DMS 273 (cell line): ENCODE measurements around the gene RFX8.

Experiments used
- DNase-seq: peaks from one replicate; lab custom pipeline; 2025; ENCODE audit not compliant: unreplicated experiment; lab: John Stamatoyannopoulos, UW

Gene RFX8

GRCh38 chr2:101412092-101412694, 62.7 kb downstream of the RFX8 start:
- DNase-seq, result no peak

GRCh38 chr2:101410746-101411145, 64.2 kb downstream of the RFX8 start:
- no peak for DNase-seq

- no peak for DNase-seq
Measured at GRCh38 chr2:101410114-101410513, 64.8 kb downstream of the RFX8 start.

- no peak for DNase-seq
Measured at GRCh38 chr2:101409699-101410098, 65.2 kb downstream of the RFX8 start.

- DNase-seq, result no peak
Measured at GRCh38 chr2:101408925-101409324, 66.0 kb downstream of the RFX8 start.

GRCh38 chr2:101405351-101405899, 69.5 kb downstream of the RFX8 start:
- no peak for DNase-seq

GRCh38 chr2:101403745-101404144, 71.2 kb downstream of the RFX8 start:
- DNase-seq, result no peak

- no peak for DNase-seq
Measured at GRCh38 chr2:101402630-101403029, 72.3 kb downstream of the RFX8 start.

GRCh38 chr2:101401906-101402305, 73.0 kb downstream of the RFX8 start:
- DNase-seq, result peak; percentile 39

GRCh38 chr2:101401326-101401665, 73.6 kb downstream of the RFX8 start:
- no peak for DNase-seq

- DNase-seq, result peak; percentile 38
Measured at GRCh38 chr2:101400506-101401325, 74.2 kb downstream of the RFX8 start.

- peak; percentile 54 for DNase-seq
Measured at GRCh38 chr2:101400048-101400447, 74.9 kb downstream of the RFX8 start.

- DNase-seq, result peak; percentile 91
Measured at GRCh38 chr2:101399021-101399799, 75.7 kb downstream of the RFX8 start.

- no peak for DNase-seq
Measured at GRCh38 chr2:101398116-101398821, 76.6 kb downstream of the RFX8 start.

- DNase-seq, result no peak
Measured at GRCh38 chr2:101396316-101396717, 78.6 kb downstream of the RFX8 start.

GRCh38 chr2:101395545-101396315, 79.2 kb downstream of the RFX8 start:
- DNase-seq, result no peak

GRCh38 chr2:101388232-101388631, 86.7 kb downstream of the RFX8 start:
- DNase-seq, result no peak

- peak; percentile 85 for DNase-seq
Measured at GRCh38 chr2:101387151-101387834, 87.6 kb downstream of the RFX8 start, which contains the start of gene CREG2. Gene CREG2, minus strand, starts transcription at chr2:101387503. Its CDS starts 46 bp downstream, at chr2:101387457.

GRCh38 chr2:101386599-101387150, 88.2 kb downstream of the RFX8 start:
- DNase-seq, result no peak
